ENCODE measurements around the gene FABP3.

DNA sequence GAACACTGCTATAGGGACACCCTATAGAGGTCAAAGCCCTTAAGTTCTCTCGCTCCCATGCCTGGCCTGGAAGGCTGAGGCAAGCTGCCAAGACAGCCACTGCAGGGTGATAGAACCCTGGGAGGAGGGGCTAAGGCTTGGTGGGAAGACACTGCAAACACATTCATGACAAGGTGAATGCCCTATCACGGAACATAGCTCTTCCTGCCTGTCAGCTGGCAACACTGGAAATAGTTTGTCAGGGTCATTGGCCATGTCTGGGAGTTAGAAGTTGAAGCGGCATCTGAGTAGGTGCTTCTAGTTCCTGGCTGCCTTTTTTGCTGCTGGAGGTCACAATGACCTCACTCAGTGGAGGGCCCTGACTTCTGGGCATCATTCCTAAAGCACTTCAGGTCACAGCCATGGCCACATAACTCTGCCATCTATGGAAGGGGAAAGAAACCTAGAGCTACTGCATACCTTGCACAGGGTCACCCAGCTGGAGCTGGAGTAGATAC, 4.2 kb downstream of the FABP3 start:
- TF ChIP-seq, protein P1, sequence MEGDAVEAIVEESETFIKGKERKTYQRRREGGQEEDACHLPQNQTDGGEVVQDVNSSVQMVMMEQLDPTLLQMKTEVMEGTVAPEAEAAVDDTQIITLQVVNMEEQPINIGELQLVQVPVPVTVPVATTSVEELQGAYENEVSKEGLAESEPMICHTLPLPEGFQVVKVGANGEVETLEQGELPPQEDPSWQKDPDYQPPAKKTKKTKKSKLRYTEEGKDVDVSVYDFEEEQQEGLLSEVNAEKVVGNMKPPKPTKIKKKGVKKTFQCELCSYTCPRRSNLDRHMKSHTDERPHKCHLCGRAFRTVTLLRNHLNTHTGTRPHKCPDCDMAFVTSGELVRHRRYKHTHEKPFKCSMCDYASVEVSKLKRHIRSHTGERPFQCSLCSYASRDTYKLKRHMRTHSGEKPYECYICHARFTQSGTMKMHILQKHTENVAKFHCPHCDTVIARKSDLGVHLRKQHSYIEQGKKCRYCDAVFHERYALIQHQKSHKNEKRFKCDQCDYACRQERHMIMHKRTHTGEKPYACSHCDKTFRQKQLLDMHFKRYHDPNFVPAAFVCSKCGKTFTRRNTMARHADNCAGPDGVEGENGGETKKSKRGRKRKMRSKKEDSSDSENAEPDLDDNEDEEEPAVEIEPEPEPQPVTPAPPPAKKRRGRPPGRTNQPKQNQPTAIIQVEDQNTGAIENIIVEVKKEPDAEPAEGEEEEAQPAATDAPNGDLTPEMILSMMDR (IDR thresholded peaks at IDR 0.05): no peak
- peak in 1 of 2 donors; percentile 73 for TF ChIP-seq POLR2A (IDR thresholded peaks at IDR 0.05)
